HL-60 (cell line): ENCODE results near the gene CSTB.

Source experiments
- DNase-seq, 2 experiments: peaks; one replicate each; pipeline ENCODE4 v3.0.0-alpha.2; 2010 to 2020; ENCODE audit warnings: low read depth in 1 of 2, low spot score in 1 of 2
- H3K27ac ChIP-seq: fragments of 250-450 bp; sonication (Bioruptor Pico); replicated peaks from 2 replicates; pipeline ENCODE4 v1.5.1; 2020; ENCODE audit warnings: mild to moderate bottlenecking, moderate library complexity
- H3K27me3 ChIP-seq: fragments of 250-450 bp; sonication (Bioruptor Pico); 2 replicates; pipeline ENCODE4 v1.5.1; 2021; ENCODE audit warnings: mild to moderate bottlenecking, moderate library complexity; ENCODE audit not compliant: insufficient read depth, poor library complexity, severe bottlenecking
- H3K4me3 ChIP-seq: replicated peaks from 2 replicates; pipeline ENCODE4 v1.5.1; 2011; ENCODE audit warnings: mild to moderate bottlenecking, control low read depth, low read length; ENCODE audit not compliant: insufficient read depth
- GABPA ChIP-seq: IDR thresholded peaks from 2 replicates; pipeline ENCODE4 v1.6.1; 2012; ENCODE audit warnings: low read depth
- POLR2AphosphoS5 ChIP-seq: IDR thresholded peaks from 2 replicates; pipeline ENCODE4 v1.6.1; 2012; ENCODE audit warnings: low read depth
- SPI1 ChIP-seq: IDR thresholded peaks from 2 replicates; pipeline ENCODE4 v1.6.1; 2012; ENCODE audit warnings: low read depth, mild to moderate bottlenecking, borderline replicate concordance
- TF ChIP-seq, protein P1 (sequence below): IDR thresholded peaks from one replicate; pipeline ENCODE4 v1.5.1; 2011; ENCODE audit warnings: low read length, control low read depth, inconsistent platforms; ENCODE audit not compliant: insufficient read depth
- TF ChIP-seq, protein P2 (sequence below): IDR thresholded peaks from 2 replicates; pipeline ENCODE4 v1.6.1; 2012; ENCODE audit warnings: low read depth; ENCODE audit not compliant: insufficient replicate concordance

CSTB gene

DNA sequence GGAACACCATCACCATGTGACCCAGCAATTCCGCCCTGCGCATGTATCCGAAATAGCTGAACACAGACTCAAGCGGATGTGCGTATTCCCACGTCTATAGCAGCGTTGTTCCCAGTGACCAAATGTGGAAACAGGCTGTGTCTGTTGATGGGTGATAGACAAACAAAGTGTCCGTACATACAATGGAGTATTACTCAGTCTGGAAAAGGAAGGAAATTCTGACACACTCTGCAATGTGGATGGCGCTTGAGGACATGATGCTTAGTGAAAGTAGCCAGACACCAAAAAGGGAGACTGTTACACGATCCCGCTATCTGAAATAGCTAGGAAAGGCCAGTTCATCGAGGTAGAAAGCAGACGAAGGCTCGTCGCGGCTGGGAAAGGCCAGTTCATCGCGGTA lies 31.4 kb downstream of the CSTB start:
- TF ChIP-seq SPI1 (no peak), POLR2AphosphoS5 (no peak), GABPA (no peak)
- TF ChIP-seq, protein P1, sequence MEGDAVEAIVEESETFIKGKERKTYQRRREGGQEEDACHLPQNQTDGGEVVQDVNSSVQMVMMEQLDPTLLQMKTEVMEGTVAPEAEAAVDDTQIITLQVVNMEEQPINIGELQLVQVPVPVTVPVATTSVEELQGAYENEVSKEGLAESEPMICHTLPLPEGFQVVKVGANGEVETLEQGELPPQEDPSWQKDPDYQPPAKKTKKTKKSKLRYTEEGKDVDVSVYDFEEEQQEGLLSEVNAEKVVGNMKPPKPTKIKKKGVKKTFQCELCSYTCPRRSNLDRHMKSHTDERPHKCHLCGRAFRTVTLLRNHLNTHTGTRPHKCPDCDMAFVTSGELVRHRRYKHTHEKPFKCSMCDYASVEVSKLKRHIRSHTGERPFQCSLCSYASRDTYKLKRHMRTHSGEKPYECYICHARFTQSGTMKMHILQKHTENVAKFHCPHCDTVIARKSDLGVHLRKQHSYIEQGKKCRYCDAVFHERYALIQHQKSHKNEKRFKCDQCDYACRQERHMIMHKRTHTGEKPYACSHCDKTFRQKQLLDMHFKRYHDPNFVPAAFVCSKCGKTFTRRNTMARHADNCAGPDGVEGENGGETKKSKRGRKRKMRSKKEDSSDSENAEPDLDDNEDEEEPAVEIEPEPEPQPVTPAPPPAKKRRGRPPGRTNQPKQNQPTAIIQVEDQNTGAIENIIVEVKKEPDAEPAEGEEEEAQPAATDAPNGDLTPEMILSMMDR: no peak
- TF ChIP-seq, protein P2, sequence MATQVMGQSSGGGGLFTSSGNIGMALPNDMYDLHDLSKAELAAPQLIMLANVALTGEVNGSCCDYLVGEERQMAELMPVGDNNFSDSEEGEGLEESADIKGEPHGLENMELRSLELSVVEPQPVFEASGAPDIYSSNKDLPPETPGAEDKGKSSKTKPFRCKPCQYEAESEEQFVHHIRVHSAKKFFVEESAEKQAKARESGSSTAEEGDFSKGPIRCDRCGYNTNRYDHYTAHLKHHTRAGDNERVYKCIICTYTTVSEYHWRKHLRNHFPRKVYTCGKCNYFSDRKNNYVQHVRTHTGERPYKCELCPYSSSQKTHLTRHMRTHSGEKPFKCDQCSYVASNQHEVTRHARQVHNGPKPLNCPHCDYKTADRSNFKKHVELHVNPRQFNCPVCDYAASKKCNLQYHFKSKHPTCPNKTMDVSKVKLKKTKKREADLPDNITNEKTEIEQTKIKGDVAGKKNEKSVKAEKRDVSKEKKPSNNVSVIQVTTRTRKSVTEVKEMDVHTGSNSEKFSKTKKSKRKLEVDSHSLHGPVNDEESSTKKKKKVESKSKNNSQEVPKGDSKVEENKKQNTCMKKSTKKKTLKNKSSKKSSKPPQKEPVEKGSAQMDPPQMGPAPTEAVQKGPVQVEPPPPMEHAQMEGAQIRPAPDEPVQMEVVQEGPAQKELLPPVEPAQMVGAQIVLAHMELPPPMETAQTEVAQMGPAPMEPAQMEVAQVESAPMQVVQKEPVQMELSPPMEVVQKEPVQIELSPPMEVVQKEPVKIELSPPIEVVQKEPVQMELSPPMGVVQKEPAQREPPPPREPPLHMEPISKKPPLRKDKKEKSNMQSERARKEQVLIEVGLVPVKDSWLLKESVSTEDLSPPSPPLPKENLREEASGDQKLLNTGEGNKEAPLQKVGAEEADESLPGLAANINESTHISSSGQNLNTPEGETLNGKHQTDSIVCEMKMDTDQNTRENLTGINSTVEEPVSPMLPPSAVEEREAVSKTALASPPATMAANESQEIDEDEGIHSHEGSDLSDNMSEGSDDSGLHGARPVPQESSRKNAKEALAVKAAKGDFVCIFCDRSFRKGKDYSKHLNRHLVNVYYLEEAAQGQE: no peak
- H3K4me3 ChIP-seq: no peak overlapping the region
- no peak overlapping the region for H3K27ac ChIP-seq
- no peak for DNase-seq
- H3K27me3 ChIP-seq: no peaks in the 10 kb centered on the region

DNA sequence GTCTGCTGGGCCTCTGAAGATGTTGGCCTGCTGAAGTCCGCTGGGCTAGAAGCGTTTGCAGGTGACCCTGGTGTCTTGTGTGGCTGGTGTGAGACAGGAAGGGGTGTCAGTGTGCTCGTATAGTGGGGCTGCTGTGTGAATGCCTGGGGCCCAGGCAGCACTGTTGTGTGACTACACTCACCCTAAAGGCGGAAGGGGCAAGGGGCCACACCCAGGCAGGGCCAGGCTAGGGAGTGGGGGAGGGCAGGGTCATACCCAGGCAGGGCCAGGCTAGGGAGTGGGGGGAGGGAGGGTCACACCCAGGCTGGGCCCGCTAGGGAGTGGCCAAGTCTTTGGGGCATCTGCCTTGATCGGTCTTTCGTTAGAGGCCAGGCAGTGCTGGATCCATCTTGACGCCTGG lies 32.2 kb downstream of the CSTB start:
- H3K27me3 ChIP-seq: no peaks in the 10 kb centered on the region
- TF ChIP-seq GABPA (no peak), POLR2AphosphoS5 (no peak), SPI1 (no peak)
- TF ChIP-seq, protein P1: no peak
- TF ChIP-seq, protein P2: no peak
- no peak for DNase-seq
- no peak overlapping the region for H3K4me3 ChIP-seq
- no peak overlapping the region for H3K27ac ChIP-seq

DNA sequence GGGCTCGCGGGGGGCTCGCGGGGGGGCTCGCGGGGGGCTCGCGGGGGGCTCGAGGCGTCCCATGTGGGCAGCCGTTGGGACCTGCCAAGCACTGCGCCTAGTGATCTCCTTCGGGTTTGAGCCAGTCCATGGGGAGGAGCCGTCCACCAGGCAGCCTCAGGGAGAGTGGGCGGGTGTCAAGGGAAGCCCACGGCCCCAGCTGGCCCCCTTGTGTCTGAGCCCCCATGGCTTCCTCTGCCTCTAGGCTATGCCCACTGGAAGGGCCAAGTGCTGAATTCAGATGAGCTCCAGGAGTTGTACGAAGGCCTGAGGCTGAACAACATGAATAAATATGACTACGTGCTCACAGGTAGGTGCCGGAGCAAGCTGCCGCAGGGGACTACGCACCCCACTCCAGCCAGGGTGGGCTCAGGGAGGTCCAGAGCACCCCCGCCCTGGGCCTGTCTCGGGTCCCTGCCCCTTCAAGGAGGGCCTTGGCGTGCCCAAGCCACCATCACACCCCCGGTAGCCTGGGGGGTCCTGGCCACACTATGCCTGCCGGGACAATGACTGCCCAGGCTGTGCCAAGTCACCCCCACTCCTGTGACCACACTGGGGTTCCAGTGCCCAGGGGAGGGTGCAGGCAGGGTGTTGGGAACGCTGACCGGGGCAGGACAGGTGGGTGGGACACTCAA lies 34.5 kb downstream of the CSTB start:
- no peaks in the 10 kb centered on the region for H3K27me3 ChIP-seq
- no peak for DNase-seq
- H3K4me3 ChIP-seq: no peak overlapping the region
- H3K27ac ChIP-seq: no peak overlapping the region
- TF ChIP-seq, protein P2: no peak
- TF ChIP-seq, protein P1: no peak
- no peak for TF ChIP-seq GABPA
- no peak for TF ChIP-seq SPI1
- TF ChIP-seq POLR2AphosphoS5: no peak
